ENCODE data around the gene LTV1.
"Not testable (repeated sequence)": the region's sequence is repeated elsewhere in the genome, so short reads cannot be mapped to it uniquely, and the experiment has no call there.

The LTV1 gene

DNA sequence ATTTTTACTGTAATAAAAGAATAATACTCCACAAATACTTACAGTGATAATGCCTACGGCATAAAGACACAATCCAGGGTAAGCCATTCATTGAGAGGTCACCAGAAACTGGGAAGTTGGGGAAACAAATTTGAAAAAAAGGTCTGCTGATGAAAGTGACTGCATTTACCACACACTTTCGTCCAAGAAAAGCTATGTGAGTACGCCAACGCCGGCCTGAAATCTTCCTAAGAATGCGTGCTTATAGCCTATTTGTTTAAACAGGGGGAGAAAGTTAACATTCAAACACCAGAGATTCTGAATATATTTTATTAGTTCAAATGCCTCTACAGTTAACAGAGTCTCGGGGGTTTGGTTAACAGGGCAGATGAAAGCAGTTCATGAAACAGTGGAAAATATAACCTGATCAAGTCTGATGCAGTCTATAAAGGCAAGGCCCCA, 657 bp upstream of the LTV1 start:
- DNase-seq (ENCODE audit: low spot score): no peak

DNA sequence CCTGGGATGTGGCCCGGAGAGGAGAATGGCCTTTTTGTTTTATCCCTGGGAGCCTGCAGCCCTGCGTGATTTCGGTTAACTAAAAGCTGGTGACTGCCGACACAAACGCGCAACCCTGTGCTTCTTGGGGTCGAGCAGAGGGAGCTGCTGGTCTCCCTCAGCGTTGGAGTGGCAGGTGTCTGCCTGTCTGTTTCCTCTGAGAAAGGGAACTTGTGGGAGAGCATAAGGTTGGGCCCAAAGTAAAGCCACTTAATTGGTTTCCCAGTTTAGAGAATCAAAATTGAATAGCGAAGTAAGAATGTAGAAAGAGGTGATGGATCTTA, 500 bp downstream of the LTV1 start:
- no peak for DNase-seq (ENCODE audit: low spot score)

DNA sequence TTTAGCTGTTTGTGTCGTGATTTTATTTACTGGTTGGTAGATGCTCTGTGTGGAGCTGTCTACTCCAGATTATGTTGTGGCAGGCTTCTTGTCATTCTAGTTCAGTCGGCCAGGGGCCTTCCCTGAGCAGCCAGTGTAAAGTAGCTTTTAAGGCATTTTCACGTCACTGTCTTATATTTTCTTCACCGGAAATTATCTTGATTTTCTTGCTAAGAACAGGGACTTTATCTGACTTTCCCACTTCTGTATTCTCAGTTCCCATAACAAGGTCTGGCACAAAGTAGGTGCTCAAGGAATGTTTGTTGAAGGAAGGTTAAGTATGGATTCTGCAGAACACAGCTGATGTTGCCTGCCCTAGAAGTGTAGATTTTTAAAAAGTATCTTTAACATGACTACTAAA, 868 bp downstream of the LTV1 start:
- DNase-seq (ENCODE audit: low spot score): no peak

DNA sequence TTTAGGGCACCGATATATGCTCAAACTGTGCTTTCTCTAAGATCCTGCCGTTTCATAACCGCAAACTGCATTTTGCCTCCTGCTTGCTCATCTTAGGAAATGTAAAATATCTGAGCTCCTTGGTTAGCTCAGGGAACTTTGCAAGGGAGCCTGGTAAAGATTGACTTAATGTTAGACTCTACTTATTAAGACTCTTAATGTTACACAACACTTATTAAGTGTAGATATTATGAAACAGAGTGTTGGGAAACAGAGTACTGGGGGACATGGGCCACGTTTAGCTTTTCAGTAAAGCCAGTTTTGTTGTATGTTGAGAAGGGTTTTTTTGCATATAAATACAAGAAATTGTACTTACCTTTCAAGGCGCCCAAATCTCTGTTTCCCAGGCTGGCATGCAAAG, 1.9 kb downstream of the LTV1 start:
- no peak for DNase-seq (ENCODE audit: low spot score)

DNA sequence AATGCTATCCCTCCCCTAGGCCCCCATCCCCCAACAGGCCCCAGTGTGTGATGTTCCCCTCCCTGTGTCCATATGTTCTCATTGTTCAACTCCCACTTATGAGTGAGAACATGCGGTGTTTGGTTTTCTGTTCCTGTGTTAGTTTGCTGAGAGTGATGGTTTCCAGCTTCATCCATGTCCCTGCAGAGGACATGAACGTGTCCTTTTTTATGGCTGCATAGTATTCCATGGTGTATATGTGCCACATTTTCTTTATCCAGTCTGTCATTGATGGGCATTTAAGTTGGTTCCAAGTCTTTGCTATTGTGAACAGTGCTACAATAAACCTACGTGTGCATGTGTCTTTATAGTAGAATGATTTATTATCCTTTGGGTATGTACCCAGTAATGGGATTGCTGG, 8.6 kb downstream of the LTV1 start:
- not testable (repeated sequence) for DNase-seq (ENCODE audit: low spot score)

DNA sequence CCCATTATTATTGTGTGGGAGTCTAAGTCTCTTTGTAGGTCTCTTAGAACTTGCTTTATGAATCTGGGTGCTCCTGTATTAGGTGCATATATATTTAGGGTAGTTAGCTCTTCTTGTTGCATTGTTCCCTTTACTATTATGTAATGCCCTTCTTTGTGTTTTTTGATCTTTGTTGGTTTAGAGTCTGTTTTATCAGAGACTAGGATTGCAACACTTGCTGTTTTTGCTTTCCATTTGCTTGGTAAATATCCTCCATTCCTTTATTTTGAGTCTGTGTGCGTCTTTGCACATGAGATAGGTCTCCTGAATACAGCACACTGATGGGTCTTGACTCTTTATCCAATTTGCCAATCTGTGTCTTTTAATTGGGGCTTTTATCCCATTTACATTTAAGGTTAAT, 11.9 kb downstream of the LTV1 start:
- not testable (repeated sequence) for DNase-seq (ENCODE audit: low spot score)

DNA sequence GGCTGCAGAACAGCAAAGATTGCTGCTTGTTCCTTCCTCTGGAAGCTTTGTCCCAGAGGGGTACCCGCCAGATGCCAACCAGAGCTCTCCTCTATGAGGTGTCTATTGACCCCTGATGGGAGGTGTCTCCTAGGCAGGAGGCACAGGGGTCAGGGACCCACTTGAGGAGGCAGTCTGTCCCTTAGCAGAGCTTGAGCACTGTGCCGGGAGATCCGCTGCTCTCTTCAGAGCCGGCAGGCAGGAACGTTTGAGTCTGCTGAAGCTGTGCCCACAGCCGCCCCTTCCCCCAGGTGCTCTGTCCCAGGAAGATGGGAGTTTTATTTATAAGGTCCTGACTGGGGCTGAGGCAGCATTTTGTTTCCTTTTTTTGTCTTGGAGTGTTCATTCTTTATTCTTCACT, 13.6 kb downstream of the LTV1 start:
- DNase-seq (ENCODE audit: low spot score): not testable (repeated sequence)

DNA sequence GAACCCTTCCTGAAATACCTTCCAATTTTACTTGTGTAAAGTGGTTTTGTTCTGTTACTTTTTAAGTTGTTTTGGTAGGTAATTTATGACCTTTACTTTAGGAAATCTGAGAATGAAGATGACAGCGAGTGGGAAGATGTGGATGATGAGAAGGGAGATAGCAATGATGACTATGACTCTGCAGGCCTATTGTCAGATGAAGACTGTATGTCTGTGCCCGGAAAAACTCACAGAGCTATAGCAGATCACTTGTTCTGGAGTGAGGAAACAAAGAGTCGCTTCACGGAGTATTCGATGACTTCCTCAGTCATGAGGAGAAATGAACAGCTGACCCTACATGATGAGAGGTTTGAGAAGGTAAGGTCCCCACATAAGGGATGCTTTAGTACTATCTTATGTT, 14.5 kb downstream of the LTV1 start:
- DNase-seq (ENCODE audit: low spot score): no peak

DNA sequence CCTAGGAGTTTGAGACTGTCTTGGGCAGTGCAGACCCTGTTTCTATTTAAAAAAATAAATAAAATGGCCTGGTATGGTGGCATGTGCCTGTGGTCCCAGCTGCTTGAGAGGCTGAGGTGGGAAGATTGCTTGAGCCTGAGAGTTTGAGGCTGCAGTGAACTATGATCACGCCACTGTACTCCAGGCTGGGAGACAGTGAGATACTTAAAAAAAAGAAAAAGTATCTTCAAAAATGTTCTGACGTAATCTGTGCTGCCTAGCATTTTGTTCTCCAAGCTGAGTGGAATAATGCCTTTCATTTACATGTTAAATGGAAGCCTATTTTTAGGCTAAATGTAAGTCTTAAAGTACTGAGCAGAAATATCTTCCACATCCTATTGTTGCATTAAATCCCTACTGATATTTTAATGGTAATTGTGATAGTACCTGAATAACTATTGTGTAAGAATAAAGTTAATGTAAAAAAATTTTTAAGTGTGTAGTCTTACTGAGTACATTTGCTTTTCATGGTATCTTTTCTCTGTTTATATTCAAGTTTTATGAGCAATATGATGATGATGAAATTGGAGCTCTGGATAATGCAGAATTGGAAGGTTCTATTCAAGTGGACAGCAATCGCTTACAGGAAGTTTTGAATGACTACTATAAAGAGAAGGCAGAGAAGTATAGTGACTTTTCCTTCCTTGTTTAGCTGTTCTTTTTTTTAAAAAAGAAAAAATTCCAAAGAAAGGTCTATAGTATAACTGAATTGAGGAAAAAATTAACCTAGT, 16.9 kb downstream of the LTV1 start:
- DNase-seq (ENCODE audit: low spot score): no peak

DNA sequence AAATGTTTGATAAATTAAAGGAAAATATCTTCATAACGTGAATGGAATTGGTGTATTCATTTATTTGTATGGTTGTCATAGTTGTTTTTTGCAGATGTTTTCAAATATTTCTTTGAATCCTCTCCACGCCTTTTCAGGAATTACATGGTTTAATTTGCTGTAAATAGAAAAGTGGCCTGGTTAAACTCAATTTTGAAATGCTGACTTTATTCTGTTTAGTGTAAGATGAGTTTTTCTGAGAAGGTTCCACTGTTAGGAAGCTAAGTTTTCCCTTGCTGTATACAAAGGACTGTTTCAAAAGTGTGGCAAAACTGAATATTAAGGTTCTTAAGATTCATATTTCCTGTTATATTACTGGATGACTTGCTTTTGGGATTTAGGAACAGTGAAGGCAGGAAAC, 20.6 kb downstream of the LTV1 start:
- no peak for DNase-seq (ENCODE audit: low spot score)

DNA sequence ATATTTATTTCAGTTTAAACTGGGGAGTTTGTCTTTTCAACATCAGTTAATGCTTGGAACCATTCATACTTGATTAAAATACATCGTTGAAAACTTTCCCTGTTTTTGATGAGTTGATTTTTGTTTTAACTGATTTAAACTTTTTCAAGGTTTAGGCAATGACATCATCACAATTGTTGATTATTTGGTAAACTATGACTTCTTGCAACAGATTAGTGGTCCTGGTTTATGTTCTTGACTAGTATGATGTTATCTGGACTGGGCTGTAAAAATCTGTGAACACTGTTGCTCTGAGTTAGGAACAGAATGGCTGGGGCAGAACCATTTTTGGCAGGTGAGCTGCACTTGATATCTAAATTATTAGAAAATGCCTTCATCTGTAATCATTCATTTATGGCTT, 21.1 kb downstream of the LTV1 start, which contains the start of gene ZC2HC1B:
Gene ZC2HC1B, plus strand, starts transcription at position 241 of the 400 bp plus-strand sequence. Its CDS starts 66 bp downstream, at position 307.
- no peak for DNase-seq (ENCODE audit: low spot score)

DNA sequence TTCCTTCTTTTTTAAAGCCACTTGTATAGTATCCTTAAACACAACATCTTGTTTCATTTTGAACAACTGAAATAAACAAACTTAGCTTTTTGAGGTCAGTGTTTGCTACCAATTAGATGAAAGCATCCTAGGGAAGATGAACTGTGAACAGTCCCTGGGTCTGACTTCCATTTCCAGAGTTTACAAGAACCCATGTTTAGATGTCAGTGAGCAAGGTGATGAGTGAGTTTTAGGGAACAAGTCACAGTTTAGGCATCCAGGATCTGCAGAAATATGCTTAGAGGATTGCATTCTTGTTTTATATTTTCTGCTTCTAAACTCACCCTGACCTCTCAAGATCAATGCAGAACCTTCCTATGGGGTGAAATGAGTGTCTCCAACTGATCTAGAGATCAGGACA, 24.1 kb downstream of the LTV1 start:
- DNase-seq (ENCODE audit: low spot score): no peak

DNA sequence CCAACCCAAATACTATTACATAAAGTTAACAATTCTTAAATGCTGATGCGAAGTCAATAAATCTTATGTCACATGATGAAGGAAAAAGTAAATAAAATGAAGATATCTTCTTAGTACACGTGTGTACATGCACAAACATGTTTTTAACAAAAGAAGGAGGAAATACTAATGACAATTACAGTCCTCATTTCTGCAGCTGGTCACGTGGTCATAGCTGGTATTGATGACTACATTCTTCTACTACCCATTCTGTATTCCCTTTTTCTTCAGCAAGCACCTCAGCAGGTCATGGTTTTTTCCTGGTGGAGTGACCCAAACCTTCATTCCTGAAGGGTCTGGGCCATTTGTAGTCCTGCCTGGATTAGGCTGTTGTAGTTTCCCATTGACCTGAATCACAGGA, 25.7 kb downstream of the LTV1 start:
- not testable (repeated sequence) for DNase-seq (ENCODE audit: low spot score)

DNA sequence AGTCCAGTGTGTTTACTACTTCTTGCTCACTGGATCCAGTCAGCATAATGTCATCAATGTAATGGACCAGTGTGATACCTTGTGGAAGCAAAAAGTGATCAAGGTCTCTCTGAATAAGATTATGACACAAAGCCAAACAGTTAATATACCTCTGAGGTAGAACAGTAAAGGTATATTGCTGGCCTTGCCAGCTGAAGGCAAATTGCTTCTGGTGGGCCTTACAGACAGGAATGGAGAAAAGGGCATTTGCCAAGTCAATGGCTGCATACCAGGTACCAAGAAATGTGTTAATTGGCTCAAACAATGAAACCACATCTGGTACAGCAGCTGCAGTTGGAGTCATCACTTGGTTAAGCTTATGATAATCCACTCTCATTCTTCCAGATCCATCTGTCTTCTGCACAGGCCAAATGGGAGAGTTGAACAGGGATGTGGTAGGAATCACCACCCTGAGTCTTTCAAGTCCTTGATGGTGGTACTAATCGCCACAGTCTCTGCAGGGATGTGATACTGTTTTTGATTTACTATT, 28.1 kb downstream of the LTV1 start:
- not testable (repeated sequence) for DNase-seq (ENCODE audit: low spot score)

DNA sequence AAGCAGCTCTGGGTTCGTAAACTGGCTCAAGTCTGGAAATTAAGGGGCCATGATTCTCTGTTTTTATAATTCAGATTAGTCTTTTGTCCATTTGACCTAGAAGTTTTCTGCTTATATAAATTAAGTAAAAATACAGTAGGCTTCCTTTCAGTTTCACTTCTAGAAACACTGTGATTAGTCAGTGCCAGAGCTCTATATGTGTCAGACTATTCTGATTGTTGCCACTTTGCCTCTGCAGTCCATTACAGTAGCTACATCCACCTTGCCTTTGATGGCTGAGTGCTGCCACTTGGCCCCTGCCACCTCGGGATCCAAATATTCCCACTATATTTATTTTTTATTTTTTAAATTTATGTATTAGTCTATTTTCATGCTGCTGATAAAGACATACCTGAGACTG, 29.1 kb downstream of the LTV1 start:
- no peak for DNase-seq (ENCODE audit: low spot score)

DNA sequence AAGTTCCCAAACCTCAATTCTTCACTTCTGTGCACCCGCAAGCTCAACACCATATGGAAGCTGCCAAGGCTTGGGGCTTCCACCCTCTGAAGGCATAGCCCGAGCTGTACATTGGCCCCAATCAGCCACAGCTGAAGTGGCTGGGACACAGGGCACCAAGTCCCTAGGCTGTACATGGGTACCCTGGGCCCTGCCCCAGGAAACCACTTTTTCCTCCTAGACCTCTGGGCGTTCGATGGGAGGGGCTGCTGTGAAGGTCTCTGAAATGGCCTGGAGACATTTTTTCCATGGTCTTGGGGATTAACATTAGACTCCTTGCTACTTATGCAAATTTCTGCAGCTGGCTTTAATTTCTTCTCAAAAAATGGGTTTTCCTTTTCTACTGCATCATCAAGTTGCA, 30.5 kb downstream of the LTV1 start:
- not testable (repeated sequence) for DNase-seq (ENCODE audit: low spot score)

DNA sequence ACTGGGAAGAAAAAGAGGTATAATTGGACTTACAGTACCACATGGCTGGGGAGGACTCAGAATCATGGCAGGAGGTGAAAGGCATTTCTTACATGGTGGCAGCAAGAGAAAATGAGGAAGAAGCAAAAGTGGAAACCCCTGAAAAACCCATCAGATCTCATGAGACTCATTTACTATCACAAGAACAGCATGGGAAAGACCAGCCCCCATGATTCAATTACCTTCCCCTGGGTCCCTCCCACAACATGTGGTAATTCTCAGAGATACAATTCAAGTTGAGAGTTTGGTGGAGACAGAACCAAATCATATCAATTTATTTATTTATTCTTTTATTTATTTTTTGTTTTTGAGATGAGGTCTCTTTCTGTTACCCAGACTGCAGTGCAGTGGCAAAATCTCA, 31.4 kb downstream of the LTV1 start:
- not testable (repeated sequence) for DNase-seq (ENCODE audit: low spot score)

DNA sequence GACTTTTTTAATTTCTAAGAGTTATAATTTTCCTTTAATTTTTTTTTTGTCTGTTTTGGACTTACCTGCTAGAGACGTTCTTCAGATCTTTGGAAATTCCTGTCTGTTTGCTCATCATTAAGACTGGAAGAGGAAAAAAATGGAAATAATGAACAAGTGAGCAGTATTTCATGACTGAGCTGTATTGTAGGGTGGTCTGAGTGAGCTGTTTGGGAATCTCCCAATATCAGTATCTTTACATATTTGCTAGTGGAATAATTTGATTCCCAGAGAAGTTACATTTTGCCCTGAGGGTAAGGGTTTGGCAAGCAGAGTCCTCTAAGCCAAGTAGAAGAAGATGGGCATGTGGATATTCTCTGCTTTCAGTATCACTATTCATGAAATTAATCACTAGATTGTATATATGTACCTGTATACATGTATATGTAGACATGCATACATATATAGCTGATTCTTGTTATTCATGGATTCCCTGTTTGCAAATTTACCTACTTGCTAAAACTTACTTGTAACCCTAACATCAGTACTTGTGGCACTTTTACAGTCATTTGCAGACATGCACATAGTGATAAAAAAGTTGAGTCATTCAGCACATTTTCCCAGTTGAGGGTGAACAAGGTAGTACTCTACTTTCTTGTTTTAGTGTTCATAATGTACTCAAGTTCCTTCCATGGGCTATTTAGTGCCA, 34.6 kb downstream of the LTV1 start:
- no peak for DNase-seq (ENCODE audit: low spot score)

DNA sequence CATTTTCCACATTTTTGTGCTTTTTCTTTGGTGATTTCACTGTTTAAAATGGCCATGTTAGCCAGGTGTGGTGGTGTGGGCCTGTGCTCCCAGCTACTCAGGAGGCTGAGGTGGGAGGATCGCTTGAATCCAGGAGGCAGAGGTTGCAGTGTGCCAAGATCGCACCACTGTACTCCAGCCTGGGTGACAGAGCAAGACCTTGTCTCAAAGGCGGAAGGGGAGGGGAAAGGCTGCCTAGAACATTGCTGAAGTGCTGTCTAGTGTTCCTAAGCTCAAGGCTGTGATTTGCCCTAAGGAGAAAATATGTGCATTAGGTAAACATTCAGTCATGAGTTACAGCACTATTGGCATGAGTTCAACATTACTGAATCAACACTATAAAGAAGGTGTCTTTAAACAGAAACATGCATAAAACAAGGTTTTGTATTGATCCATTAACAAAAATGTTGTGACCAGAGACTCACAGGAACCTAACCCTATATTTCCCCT, 35.2 kb downstream of the LTV1 start:
- DNase-seq (ENCODE audit: low spot score): no peak

DNA sequence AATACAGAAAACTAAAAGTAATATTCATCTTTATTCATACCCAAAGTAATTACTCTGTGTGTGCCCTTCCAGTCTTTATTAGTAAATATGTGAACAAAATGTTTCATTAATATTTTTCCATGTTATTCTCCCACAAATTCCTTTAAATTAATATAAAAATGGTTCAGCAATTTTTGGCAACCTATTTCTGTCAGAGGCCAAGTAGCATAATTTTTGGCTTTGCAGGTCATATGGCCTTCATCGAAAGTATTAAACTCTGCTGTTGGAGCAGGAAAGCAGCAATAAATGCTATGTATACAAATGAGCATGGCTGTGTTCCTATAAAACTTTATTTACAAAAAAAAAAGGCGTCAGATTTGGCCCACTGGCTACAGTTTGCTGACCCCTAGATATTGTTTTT, 37.3 kb downstream of the LTV1 start:
- no peak for DNase-seq (ENCODE audit: low spot score)

DNA sequence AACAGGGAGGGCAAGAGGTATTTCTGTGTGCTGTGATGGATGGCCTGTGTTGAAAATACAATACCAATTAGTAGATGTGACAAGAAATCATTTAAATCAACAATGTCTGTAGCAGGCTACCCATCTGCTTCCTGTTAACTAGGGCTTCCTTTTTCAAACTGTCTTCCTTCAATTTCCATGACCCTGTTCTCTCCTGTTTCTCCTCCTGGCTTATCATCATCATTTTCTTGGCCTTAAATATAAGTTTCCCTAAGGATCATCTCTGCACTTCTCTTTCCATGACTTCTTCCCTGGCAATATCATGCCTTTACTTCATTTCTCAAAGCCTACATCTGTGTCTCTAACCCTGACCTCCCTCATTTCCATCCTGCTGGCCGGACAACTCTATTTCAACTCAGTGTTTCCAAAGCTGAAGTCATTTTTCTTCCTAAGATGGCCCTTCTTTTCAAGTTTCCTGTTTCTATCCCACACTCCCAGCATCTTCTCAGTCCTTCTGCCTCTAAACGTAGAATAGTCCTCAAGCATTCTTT, 39.3 kb downstream of the LTV1 start:
- no peak for DNase-seq (ENCODE audit: low spot score)

DNA sequence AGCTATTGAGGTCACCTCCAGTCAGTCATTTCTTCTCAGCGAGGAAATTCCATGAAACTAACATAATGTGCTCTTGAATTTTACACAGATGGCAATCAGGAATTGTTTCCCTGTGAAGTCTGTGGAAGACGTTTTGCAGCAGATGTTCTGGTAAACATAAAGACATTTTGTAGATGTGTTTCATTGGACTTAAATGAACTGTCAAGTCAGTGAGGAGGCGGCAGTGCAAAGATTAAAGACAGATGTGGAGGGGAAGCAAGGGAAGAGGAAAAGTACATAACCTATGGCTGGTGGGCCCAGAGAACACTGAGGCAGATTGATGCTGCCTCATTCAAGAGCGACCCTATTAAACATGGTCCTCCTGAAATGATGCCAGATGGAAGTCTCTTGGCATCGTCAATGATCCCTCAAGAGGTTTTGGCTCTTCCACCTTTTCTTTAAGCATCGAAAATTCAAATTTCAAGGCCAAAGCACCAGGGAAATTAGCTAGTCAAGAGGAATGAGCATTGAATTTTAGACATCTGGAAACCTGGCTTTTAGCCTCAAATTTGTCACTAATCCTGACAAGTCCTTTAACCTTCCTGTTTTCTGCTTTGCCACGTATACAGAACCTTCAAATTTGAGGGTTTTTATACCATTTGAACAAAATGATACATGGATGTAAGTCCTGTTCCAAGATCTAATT, 41.2 kb downstream of the LTV1 start:
- DNase-seq (ENCODE audit: low spot score): peak; percentile 6

Data from Ammon's horn (tissue), 1 donor.